Tibial artery (tissue), 4 donors: ENCODE measurements around the gene PVALB.

Experiments
- DNase-seq, 2 donors: peaks; one replicate each; pipeline ENCODE4 v3.0.0-alpha.2; 2019
- H3K27ac ChIP-seq, 2 donors: fragments of 200-600 bp; sonication (generic) in 1 of 2; 1 replicate in 1 of 2; 2 replicates in 1 of 2; pipeline ENCODE4 v1.5.1; 2018 to 2019; ENCODE audit warnings: mild to moderate bottlenecking in 1 of 2
- H3K27me3 ChIP-seq, 2 donors: fragments of 200-600 bp; sonication (generic) in 1 of 2; one replicate each; pipeline versions ENCODE4 v1.5.1 to v1.6.0; 2016 to 2019
- H3K36me3 ChIP-seq, 3 donors: fragments of 200-600 bp; sonication (generic) in 2 of 3; one replicate each; pipeline ENCODE4 v1.5.1; 2016 to 2019; ENCODE audit warnings: mild to moderate bottlenecking in 2 of 3
- H3K4me1 ChIP-seq, 4 donors: fragments of 200-600 bp; sonication (generic) in 2 of 4; 1 replicate in 3 of 4; 2 replicates in 1 of 4; pipeline ENCODE4 v1.5.1; 2016 to 2019
- H3K4me3 ChIP-seq, 2 donors: fragments of 200-600 bp; sonication (generic) in 1 of 2; 1 replicate in 1 of 2; 2 replicates in 1 of 2; pipeline ENCODE4 v1.5.1; 2018 to 2019; ENCODE audit warnings: mild to moderate bottlenecking in 2 of 2
- H3K9me3 ChIP-seq, 3 donors: fragments of 200-600 bp; sonication (generic) in 1 of 3; one replicate each; pipeline ENCODE4 v1.5.1; 2016 to 2019
- CTCF ChIP-seq, 2 experiments: fragments of 200-600 bp in 1 of 2; fragments of 450-650 bp in 1 of 2; IDR thresholded peaks; one replicate each; pipeline ENCODE4 v1.5.1; 2017 to 2019; ENCODE audit warnings: antibody characterized with exemption in 2 of 2, mild to moderate bottlenecking in 1 of 2, moderate library complexity in 1 of 2
- intact Hi-C: fragments of 100-400 bp; cut with DNase I; formaldehyde crosslinking; loops from one replicate; pipeline ENCODE4 v1.15.0; 2023; ENCODE audit warnings: low total_unique reads

PVALB gene

GRCh38 chr22:36862251-36863242 is 45.7 kb upstream of the PVALB start:
- Histone ChIP-seq H3K36me3 (no peaks in the 10 kb centered on the region), H3K27ac (no peak overlapping the region), H3K4me1 (no peaks in the 10 kb centered on the region), H3K27me3 (peaks cover 0 to 26% of the 10 kb centered on the region in 2 donors), H3K4me3 (no peak overlapping the region), H3K9me3 (no peaks in the 10 kb centered on the region)
- TF ChIP-seq CTCF (IDR thresholded peaks at IDR 0.05), result no peak
- DNase-seq, result peak in 1 of 2 donors; percentile 44
- intact Hi-C loops, result no loop called here

- Histone ChIP-seq H3K9me3 (no peaks in the 10 kb centered on the region), H3K4me3 (peak within 1 kb of the TSS in 1 of 2 donors; percentile 23), H3K4me1 (peaks cover 0 to 5% (median 1%) of the 10 kb centered on the region in 4 donors), H3K27ac (no peak within 1 kb of the TSS), H3K27me3 (peaks cover 0 to 27% of the 10 kb centered on the region in 2 donors), H3K36me3 (no peaks in the 10 kb centered on the region)
- TF ChIP-seq CTCF (IDR thresholded peaks at IDR 0.05), result no peak
- intact Hi-C loops, result no loop called here
- DNase-seq, result peak; percentile 80 to 85
Measured at GRCh38 chr22:36860821-36861659, 44.2 kb upstream of the PVALB start, which contains the start of gene NCF4. TSS of gene NCF4 (plus strand) at chr22:36861006. CDS start at chr22:36861172, 166 bp downstream.

- H3K27ac ChIP-seq, result no peak overlapping the region
- no peak for DNase-seq
- H3K27me3 ChIP-seq, result peaks cover 0 to 25% of the 10 kb centered on the region in 2 donors
- H3K9me3 ChIP-seq, result no peaks in the 10 kb centered on the region
- intact Hi-C loops, result no loop called here
- TF ChIP-seq CTCF (IDR thresholded peaks at IDR 0.05), result no peak
- H3K4me1 ChIP-seq, result peaks cover 0 to 9% (median 3%) of the 10 kb centered on the region in 4 donors
- H3K36me3 ChIP-seq, result no peaks in the 10 kb centered on the region
- H3K4me3 ChIP-seq, result no peak overlapping the region
Measured at GRCh38 chr22:36860438-36860820, 43.6 kb upstream of the PVALB start.

GRCh38 chr22:36860017-36860416 is 43.2 kb upstream of the PVALB start:
- no peak for DNase-seq
- H3K27ac ChIP-seq, result no peak overlapping the region
- intact Hi-C loops, result no loop called here
- TF ChIP-seq CTCF (IDR thresholded peaks at IDR 0.05), result no peak
- no peaks in the 10 kb centered on the region for H3K36me3 ChIP-seq
- H3K4me3 ChIP-seq, result no peak overlapping the region
- no peaks in the 10 kb centered on the region for H3K9me3 ChIP-seq
- peaks cover 0 to 28% of the 10 kb centered on the region in 2 donors for H3K27me3 ChIP-seq
- peaks cover 0 to 9% (median 3%) of the 10 kb centered on the region in 4 donors for H3K4me1 ChIP-seq

- TF ChIP-seq CTCF (IDR thresholded peaks at IDR 0.05), result no peak
- H3K9me3 ChIP-seq, result no peaks in the 10 kb centered on the region
- H3K4me3 ChIP-seq, result no peak overlapping the region
- H3K27ac ChIP-seq, result no peak overlapping the region
- H3K36me3 ChIP-seq, result no peaks in the 10 kb centered on the region
- H3K27me3 ChIP-seq, result peaks cover 0 to 31% of the 10 kb centered on the region in 2 donors
- intact Hi-C loops, result loop anchor here (5.0 kb wide), 2 partner anchors 118 to 312 kb away; no protein-coding TSS in a partner anchor
- H3K4me1 ChIP-seq, result peaks cover 0 to 9% (median 3%) of the 10 kb centered on the region in 4 donors
- no peak for DNase-seq
Measured at GRCh38 chr22:36858966-36859365, 42.1 kb upstream of the PVALB start.
